ENCODE data around the gene GPN2.

Gene GPN2

DNA sequence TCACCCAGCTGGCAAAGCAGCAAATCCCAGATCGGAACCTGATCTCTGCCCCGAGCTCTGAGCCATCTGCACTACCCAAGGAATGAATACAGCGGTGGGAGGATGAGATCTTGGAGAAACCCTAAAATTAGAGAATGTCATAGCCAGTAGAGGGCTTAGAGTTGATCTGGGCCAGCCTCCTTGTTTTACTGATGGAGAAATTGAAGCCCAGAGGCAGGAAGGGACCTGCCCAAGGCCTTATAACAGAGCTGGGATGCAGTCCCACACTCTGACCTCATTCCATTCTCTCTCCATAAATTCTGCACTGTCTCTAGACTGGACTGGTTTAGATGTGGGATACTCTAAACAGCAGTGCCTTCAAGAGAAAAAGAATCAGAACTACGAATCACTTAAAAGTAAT is 31.9 kb downstream of the GPN2 start:
- no peak overlapping the region for H3K27ac ChIP-seq (ENCODE audit: low read length)

DNA sequence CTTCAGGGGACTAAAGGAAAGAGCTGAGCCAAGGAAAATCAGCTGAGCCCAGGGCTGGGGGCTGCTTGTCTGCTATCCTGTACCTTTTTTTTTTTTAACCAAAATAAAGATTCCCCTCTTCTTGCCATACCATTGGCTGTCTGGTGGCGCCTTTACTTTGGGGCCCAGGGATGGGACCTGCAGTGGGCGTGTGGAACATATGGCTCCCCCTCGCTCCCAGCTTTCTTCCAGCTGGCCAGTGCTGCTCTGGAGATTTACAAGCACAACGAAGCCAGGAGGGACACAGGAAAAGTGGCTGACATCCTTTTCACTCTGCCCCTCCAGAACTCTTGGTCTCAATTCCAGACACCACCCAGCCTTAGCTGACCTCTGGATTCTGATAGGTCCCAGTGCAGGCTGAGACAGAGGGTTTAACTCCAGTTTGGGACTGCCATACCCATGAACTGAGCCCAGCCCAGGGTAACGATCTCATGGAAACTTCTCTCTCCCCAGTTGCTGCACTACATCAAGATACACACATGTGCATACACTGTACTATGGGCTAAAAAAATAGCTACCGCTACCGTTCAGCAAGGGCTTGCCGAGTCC is 32.5 kb downstream of the GPN2 start:
- WGBS (ENCODE audit: insufficient coverage, insufficient read length): no CpG with 5 or more reads among the region's 8 CpGs
- DNase-seq (ENCODE audit: low read depth, low spot score): no peak
- Histone ChIP-seq H3K27me3 (ENCODE audit: control insufficient read depth, insufficient read depth, low read length) (no peaks in the 10 kb centered on the region), H3K9me3 (ENCODE audit: control insufficient read depth, insufficient read depth, low read length) (no peaks in the 10 kb centered on the region), H3K4me1 (ENCODE audit: control insufficient read depth, insufficient read depth, low read length) (peaks cover 5% of the 10 kb centered on the region), H3K4me3 (ENCODE audit: low read length) (no peak overlapping the region), H3K36me3 (ENCODE audit: control insufficient read depth, insufficient read depth, low read length) (no peaks in the 10 kb centered on the region; the same call in 1 of the 2 replicates), H3K27ac (ENCODE audit: low read length) (no peak overlapping the region)

More for the DNA sequence above, 31.9 kb downstream of the GPN2 start:
- WGBS (ENCODE audit: insufficient coverage, insufficient read length): no CpG with 5 or more reads among the region's 4 CpGs
- Histone ChIP-seq H3K27me3 (ENCODE audit: control insufficient read depth, insufficient read depth, low read length) (no peaks in the 10 kb centered on the region), H3K36me3 (ENCODE audit: control insufficient read depth, insufficient read depth, low read length) (no peaks in the 10 kb centered on the region; the same call in 1 of the 2 replicates), H3K9me3 (ENCODE audit: control insufficient read depth, insufficient read depth, low read length) (no peaks in the 10 kb centered on the region), H3K4me3 (ENCODE audit: low read length) (no peak overlapping the region), H3K4me1 (ENCODE audit: control insufficient read depth, insufficient read depth, low read length) (peaks cover 8% of the 10 kb centered on the region)
- DNase-seq (ENCODE audit: low read depth, low spot score): no peak

DNA sequence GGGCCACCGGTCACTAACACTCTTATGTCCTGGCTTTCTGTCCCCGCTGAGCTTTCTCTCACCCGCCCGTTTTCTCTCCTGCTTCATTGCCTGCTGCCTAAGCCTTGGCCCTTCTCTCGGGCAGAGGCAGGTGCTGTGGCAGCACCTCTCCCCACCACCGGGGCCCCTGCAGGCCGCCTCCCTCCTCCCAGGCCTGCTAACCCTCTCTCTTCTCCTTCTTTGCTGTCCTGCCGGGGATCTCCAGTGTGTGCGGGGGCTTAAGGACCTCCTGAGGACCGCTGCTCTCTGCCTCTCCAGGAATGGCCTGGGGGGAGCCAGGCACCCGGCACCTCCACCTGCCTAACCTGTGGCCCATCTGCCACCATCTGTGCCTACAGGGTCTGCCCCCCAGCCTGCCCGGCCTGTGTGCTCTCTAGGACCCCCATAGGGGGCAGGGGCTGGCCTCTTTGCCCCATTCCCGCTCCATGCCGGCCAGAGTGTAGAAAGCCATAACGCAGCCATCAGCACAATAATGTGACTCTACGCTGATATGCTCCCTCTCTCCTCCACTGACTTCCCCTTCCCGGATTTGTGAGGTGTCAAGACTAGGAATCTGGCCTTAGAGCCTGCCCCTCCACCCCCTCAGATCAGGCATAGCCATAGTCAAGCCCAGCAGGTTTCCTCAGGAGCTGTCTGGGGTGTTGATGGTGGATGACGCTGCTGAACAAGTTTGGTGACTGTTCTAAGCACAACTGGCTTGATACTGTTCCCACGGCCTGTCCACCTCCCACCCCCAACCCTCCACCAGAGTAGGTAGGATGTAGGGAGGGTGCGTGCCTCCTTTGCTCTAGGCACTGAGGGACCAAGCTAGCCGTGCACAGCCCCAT is 33.2 kb downstream of the GPN2 start:
- no peak for DNase-seq (ENCODE audit: low read depth, low spot score)
- peaks cover 1% of the 10 kb centered on the region for H3K36me3 ChIP-seq (ENCODE audit: control insufficient read depth, insufficient read depth, low read length)
- no peaks in the 10 kb centered on the region for H3K9me3 ChIP-seq (ENCODE audit: control insufficient read depth, insufficient read depth, low read length)
- no peak overlapping the region for H3K27ac ChIP-seq (ENCODE audit: low read length)
- H3K4me1 ChIP-seq (ENCODE audit: control insufficient read depth, insufficient read depth, low read length): peaks cover 5% of the 10 kb centered on the region
- no peak overlapping the region for H3K4me3 ChIP-seq (ENCODE audit: low read length)
- WGBS (ENCODE audit: insufficient coverage, insufficient read length): no CpG with 5 or more reads among the region's 21 CpGs
- H3K27me3 ChIP-seq (ENCODE audit: control insufficient read depth, insufficient read depth, low read length): no peaks in the 10 kb centered on the region

DNA sequence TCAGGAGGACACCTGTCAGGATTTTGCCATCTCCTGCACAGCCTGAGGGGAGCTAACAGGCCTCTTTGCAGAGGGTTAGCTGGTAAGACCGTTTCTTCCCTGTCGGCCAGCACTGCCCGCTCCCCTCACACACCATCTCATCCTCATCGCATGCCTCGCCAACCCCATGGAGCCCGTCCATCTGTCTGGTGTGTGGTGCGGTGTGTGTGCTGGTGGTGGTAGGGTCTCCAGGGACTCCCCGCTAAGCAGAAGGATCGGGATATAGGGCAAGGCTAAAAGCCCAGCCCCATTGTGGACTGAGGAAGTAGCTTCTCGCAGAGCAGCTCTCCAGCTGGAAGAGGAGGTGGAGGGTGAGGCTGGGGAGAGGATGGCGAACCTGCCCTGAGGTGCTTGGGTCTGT is 33.9 kb downstream of the GPN2 start:
- H3K4me1 ChIP-seq (ENCODE audit: control insufficient read depth, insufficient read depth, low read length): peaks cover 5% of the 10 kb centered on the region
- H3K36me3 ChIP-seq (ENCODE audit: control insufficient read depth, insufficient read depth, low read length): peaks cover 8% of the 10 kb centered on the region
- no peaks in the 10 kb centered on the region for H3K27me3 ChIP-seq (ENCODE audit: control insufficient read depth, insufficient read depth, low read length)
- WGBS (ENCODE audit: insufficient coverage, insufficient read length): no CpG with 5 or more reads among the region's 11 CpGs
- DNase-seq (ENCODE audit: low read depth, low spot score): no peak
- no peak overlapping the region for H3K27ac ChIP-seq (ENCODE audit: low read length)
- H3K9me3 ChIP-seq (ENCODE audit: control insufficient read depth, insufficient read depth, low read length): no peaks in the 10 kb centered on the region
- no peak overlapping the region for H3K4me3 ChIP-seq (ENCODE audit: low read length)

DNA sequence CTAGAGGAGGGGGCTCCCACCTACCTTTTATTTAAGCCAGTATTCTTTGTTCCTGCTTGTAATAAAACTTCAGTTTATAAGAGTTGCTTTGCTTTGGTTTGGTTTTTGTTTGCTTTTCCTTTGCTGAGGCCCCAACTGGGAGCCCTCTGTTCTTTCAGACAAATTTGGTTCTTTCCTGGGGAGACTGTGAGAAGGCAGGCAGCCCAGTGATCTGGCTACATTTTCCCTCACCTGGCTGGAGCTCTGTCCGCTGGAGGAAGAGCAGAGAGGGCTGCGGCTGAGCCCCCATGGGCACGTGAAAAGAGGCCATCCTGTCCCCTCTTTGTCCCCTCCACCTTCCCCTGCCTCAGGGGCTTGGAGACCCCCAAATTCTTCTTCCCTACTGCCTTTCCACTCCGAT is 34.4 kb downstream of the GPN2 start:
- no peak overlapping the region for H3K27ac ChIP-seq (ENCODE audit: low read length)
- H3K9me3 ChIP-seq (ENCODE audit: control insufficient read depth, insufficient read depth, low read length): no peaks in the 10 kb centered on the region

DNA sequence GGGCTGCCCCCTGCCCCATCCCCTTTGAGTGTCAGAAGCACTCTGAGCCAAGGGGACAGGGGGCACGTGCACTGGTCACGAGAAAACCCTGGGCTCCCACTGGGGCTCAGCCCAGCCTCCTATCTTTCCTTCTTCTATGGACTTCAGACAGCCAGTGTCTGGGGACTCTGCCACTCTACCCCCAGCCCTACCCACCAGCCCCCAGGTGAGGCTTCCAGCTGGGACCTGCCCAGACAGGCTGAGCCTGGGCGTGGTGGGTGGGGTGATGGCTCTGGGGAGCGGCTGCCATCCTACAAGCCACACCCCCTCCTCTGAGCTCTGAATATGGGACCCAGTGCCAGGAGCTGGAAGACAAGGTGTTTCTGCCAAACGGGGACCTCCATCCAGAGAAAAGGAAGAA is 35.2 kb downstream of the GPN2 start:
- WGBS (ENCODE audit: insufficient coverage, insufficient read length): no CpG with 5 or more reads among the region's 5 CpGs
- H3K36me3 ChIP-seq (ENCODE audit: control insufficient read depth, insufficient read depth, low read length): peaks cover 15% of the 10 kb centered on the region
- H3K27me3 ChIP-seq (ENCODE audit: control insufficient read depth, insufficient read depth, low read length): no peaks in the 10 kb centered on the region
- no peak overlapping the region for H3K27ac ChIP-seq (ENCODE audit: low read length)
- no peaks in the 10 kb centered on the region for H3K9me3 ChIP-seq (ENCODE audit: control insufficient read depth, insufficient read depth, low read length)
- peaks cover 5% of the 10 kb centered on the region for H3K4me1 ChIP-seq (ENCODE audit: control insufficient read depth, insufficient read depth, low read length)
- DNase-seq (ENCODE audit: low read depth, low spot score): no peak
- H3K4me3 ChIP-seq (ENCODE audit: low read length): no peak overlapping the region

More for the DNA sequence above, 34.4 kb downstream of the GPN2 start:
- no peaks in the 10 kb centered on the region for H3K27me3 ChIP-seq (ENCODE audit: control insufficient read depth, insufficient read depth, low read length)
- H3K36me3 ChIP-seq (ENCODE audit: control insufficient read depth, insufficient read depth, low read length): peaks cover 12% of the 10 kb centered on the region
- H3K4me3 ChIP-seq (ENCODE audit: low read length): no peak overlapping the region
- H3K4me1 ChIP-seq (ENCODE audit: control insufficient read depth, insufficient read depth, low read length): peaks cover 5% of the 10 kb centered on the region
- no CpG with 5 or more reads among the region's 4 CpGs for WGBS (ENCODE audit: insufficient coverage, insufficient read length)
- no peak for DNase-seq (ENCODE audit: low read depth, low spot score)

DNA sequence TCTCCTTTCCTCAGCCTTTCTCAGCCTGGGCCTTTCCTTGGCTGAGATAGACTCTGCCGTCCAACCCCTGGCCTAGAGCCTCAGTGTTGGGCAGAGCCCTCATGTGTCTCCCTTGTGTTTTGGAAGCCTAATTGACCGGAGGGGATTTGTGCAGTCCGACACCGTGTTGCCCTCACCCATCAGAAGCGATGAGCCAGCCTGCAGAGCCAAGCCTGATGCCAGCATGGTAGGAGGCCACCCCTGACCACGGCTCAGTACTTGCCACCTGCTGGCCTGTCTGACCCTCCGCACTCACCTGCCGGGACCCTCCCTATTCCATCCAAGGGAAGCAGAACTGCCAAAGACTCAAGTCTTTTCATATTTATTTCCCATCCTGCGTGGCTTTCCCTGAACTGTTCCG is 36.5 kb downstream of the GPN2 start:
- Histone ChIP-seq H3K9me3 (ENCODE audit: control insufficient read depth, insufficient read depth, low read length) (no peaks in the 10 kb centered on the region), H3K27ac (ENCODE audit: low read length) (no peak overlapping the region), H3K36me3 (ENCODE audit: control insufficient read depth, insufficient read depth, low read length) (peaks cover 15% of the 10 kb centered on the region), H3K27me3 (ENCODE audit: control insufficient read depth, insufficient read depth, low read length) (no peaks in the 10 kb centered on the region), H3K4me1 (ENCODE audit: control insufficient read depth, insufficient read depth, low read length) (peaks cover 5% of the 10 kb centered on the region), H3K4me3 (ENCODE audit: low read length) (no peak overlapping the region)
- no CpG with 5 or more reads among the region's 10 CpGs for WGBS (ENCODE audit: insufficient coverage, insufficient read length)
- DNase-seq (ENCODE audit: low read depth, low spot score): no peak

DNA sequence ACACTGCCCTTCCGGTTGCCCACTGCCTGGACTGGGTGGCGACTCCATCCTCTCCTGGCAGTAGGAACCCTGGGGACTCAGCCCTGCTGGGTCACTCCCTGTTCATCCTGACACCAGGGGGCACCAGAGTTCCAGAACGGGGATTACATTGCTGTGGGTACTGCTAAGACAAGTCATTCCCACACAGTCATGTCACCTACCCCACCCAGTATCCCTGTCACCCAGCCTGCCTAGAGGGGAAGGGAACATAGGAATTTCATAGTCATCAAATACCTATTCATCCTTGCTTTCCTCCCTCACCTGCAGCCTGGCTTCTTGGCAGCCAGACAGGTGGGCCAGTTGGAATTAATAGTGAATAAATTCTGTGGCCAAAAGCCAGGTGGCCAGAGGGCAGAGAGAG is 36.9 kb downstream of the GPN2 start:
- Histone ChIP-seq H3K27me3 (ENCODE audit: control insufficient read depth, insufficient read depth, low read length) (no peaks in the 10 kb centered on the region), H3K4me1 (ENCODE audit: control insufficient read depth, insufficient read depth, low read length) (peaks cover 5% of the 10 kb centered on the region), H3K4me3 (ENCODE audit: low read length) (no peak overlapping the region), H3K9me3 (ENCODE audit: control insufficient read depth, insufficient read depth, low read length) (no peaks in the 10 kb centered on the region), H3K36me3 (ENCODE audit: control insufficient read depth, insufficient read depth, low read length) (peaks cover 18% of the 10 kb centered on the region), H3K27ac (ENCODE audit: low read length) (no peak overlapping the region)
- no CpG with 5 or more reads among the region's 3 CpGs for WGBS (ENCODE audit: insufficient coverage, insufficient read length)
- no peak for DNase-seq (ENCODE audit: low read depth, low spot score)

DNA sequence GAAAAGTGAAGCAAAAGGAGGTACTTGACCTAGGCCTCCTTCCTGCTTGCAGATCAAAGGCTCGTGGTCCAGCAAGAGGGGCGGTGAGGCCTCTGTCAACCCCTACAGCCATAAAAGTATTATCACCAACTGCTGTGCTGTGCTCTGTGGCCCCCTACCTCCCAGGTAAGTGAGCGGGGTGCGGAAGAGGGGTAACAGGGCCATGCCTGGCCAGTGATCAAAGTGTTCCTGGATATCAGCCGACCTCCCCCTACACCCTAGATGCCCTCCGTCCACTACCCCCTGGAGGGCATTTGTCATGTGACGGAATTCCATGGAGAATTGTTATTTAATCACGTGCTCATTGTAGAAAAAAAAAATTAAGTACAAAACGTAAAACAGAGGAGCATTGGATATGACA is 37.4 kb downstream of the GPN2 start:
- Histone ChIP-seq H3K27me3 (ENCODE audit: control insufficient read depth, insufficient read depth, low read length) (no peaks in the 10 kb centered on the region), H3K27ac (ENCODE audit: low read length) (no peak overlapping the region), H3K36me3 (ENCODE audit: control insufficient read depth, insufficient read depth, low read length) (peaks cover 18% of the 10 kb centered on the region), H3K4me3 (ENCODE audit: low read length) (no peak overlapping the region), H3K9me3 (ENCODE audit: control insufficient read depth, insufficient read depth, low read length) (no peaks in the 10 kb centered on the region), H3K4me1 (ENCODE audit: control insufficient read depth, insufficient read depth, low read length) (peaks cover 5% of the 10 kb centered on the region)
- WGBS (ENCODE audit: insufficient coverage, insufficient read length): no CpG with 5 or more reads among the region's 9 CpGs
- DNase-seq (ENCODE audit: low read depth, low spot score): no peak

DNA sequence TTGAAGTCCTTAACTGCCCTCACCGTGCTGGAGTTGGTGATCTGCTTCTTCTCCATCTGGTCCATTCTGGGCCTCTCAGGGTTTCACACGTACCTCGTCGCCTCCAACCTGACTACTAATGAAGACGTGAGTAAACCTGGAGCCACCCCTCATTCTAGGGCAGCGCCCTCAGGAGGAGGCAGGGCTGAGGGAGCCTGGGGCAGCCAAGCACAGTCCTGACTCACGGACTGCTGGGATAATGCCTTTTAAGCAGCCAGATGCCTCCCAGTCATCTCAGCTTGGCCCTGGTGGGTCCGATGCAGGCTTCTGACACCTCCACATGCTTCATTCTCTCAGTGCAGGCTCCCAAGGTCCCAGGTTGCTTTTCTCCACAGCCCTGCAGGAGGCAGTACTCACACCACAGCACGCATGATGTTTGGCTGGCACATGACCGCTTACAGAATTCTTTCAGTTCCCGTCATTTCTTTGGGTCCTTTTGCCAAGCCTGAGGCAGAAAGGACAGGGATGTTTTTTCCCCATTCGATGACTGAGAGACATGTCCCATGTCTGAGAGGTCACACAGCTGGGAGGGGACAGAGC is 38.9 kb downstream of the GPN2 start:
- no peaks in the 10 kb centered on the region for H3K27me3 ChIP-seq (ENCODE audit: control insufficient read depth, insufficient read depth, low read length)
- H3K4me1 ChIP-seq (ENCODE audit: control insufficient read depth, insufficient read depth, low read length): no peaks in the 10 kb centered on the region
- peaks cover 18% of the 10 kb centered on the region for H3K36me3 ChIP-seq (ENCODE audit: control insufficient read depth, insufficient read depth, low read length)
- no CpG with 5 or more reads among the region's 12 CpGs for whole genome bisulfite sequencing (ENCODE audit: insufficient coverage, insufficient read length)
- H3K9me3 ChIP-seq (ENCODE audit: control insufficient read depth, insufficient read depth, low read length): no peaks in the 10 kb centered on the region
- no peak for DNase-seq (ENCODE audit: low read depth, low spot score)
- H3K4me3 ChIP-seq (ENCODE audit: low read length): no peak overlapping the region
- no peak overlapping the region for H3K27ac ChIP-seq (ENCODE audit: low read length)

Data from iPS DF 6.9 (cell line).